Measurements from ENCODE around the gene CYP3A4.
"Not testable (repeated sequence)": the region's sequence is repeated elsewhere in the genome, so short reads cannot be mapped to it uniquely, and the experiment has no call there.

The CYP3A4 gene

GRCh38 chr7:99791667-99792369 lies 7.8 kb upstream of the CYP3A4 start:
- Histone ChIP-seq H3K27me3 (ENCODE audit: insufficient read depth, insufficient read length) (no peaks in the 10 kb centered on the region), H3K9ac (ENCODE audit: insufficient read length, low read depth) (no peak overlapping the region), H3K36me3 (ENCODE audit: insufficient read depth, insufficient read length, low read length) (no peaks in the 10 kb centered on the region), H3K4me3 (ENCODE audit: insufficient read length, low read depth) (no peak overlapping the region), H3K9me3 (ENCODE audit: insufficient read depth, low read length) (no peaks in the 10 kb centered on the region), H3K4me1 (ENCODE audit: insufficient read depth, insufficient read length) (no peaks in the 10 kb centered on the region)
- DNase-seq (ENCODE audit: low read depth, low spot score): no peak
- TF ChIP-seq SUZ12 (IDR thresholded peaks at IDR 0.05; ENCODE audit: extremely low read depth, insufficient read depth, insufficient read length) (no peak), YY1 (IDR thresholded peaks at IDR 0.05; ENCODE audit: insufficient read depth, insufficient read length) (no peak), ZNF274 (IDR thresholded peaks at IDR 0.05; ENCODE audit: low read depth, low read length) (no peak)

GRCh38 chr7:99791021-99791420 lies 7.0 kb upstream of the CYP3A4 start:
- H3K4me3 ChIP-seq (ENCODE audit: insufficient read length, low read depth): no peak overlapping the region
- H3K9me3 ChIP-seq (ENCODE audit: insufficient read depth, low read length): no peaks in the 10 kb centered on the region
- no peak for DNase-seq (ENCODE audit: low read depth, low spot score)
- TF ChIP-seq ZNF274 (IDR thresholded peaks at IDR 0.05; ENCODE audit: low read depth, low read length) (no peak), SUZ12 (IDR thresholded peaks at IDR 0.05; ENCODE audit: extremely low read depth, insufficient read depth, insufficient read length) (no peak), YY1 (IDR thresholded peaks at IDR 0.05; ENCODE audit: insufficient read depth, insufficient read length) (no peak)
- no peaks in the 10 kb centered on the region for H3K4me1 ChIP-seq (ENCODE audit: insufficient read depth, insufficient read length)
- H3K9ac ChIP-seq (ENCODE audit: insufficient read length, low read depth): no peak overlapping the region
- H3K27me3 ChIP-seq (ENCODE audit: insufficient read depth, insufficient read length): no peaks in the 10 kb centered on the region
- no peaks in the 10 kb centered on the region for H3K36me3 ChIP-seq (ENCODE audit: insufficient read depth, insufficient read length, low read length)

GRCh38 chr7:99790407-99790806 lies 6.4 kb upstream of the CYP3A4 start:
- H3K9me3 ChIP-seq (ENCODE audit: insufficient read depth, low read length): no peaks in the 10 kb centered on the region
- TF ChIP-seq ZNF274 (IDR thresholded peaks at IDR 0.05; ENCODE audit: low read depth, low read length) (no peak), SUZ12 (IDR thresholded peaks at IDR 0.05; ENCODE audit: extremely low read depth, insufficient read depth, insufficient read length) (no peak), YY1 (IDR thresholded peaks at IDR 0.05; ENCODE audit: insufficient read depth, insufficient read length) (no peak)
- H3K27me3 ChIP-seq (ENCODE audit: insufficient read depth, insufficient read length): no peaks in the 10 kb centered on the region
- DNase-seq (ENCODE audit: low read depth, low spot score): no peak
- no peaks in the 10 kb centered on the region for H3K4me1 ChIP-seq (ENCODE audit: insufficient read depth, insufficient read length)
- H3K36me3 ChIP-seq (ENCODE audit: insufficient read depth, insufficient read length, low read length): no peaks in the 10 kb centered on the region
- no peak overlapping the region for H3K9ac ChIP-seq (ENCODE audit: insufficient read length, low read depth)
- H3K4me3 ChIP-seq (ENCODE audit: insufficient read length, low read depth): no peak overlapping the region

GRCh38 chr7:99789441-99790070 lies 5.6 kb upstream of the CYP3A4 start:
- no peaks in the 10 kb centered on the region for H3K27me3 ChIP-seq (ENCODE audit: insufficient read depth, insufficient read length)
- H3K9me3 ChIP-seq (ENCODE audit: insufficient read depth, low read length): no peaks in the 10 kb centered on the region
- no peaks in the 10 kb centered on the region for H3K36me3 ChIP-seq (ENCODE audit: insufficient read depth, insufficient read length, low read length)
- no peak overlapping the region for H3K9ac ChIP-seq (ENCODE audit: insufficient read length, low read depth)
- no peak for DNase-seq (ENCODE audit: low read depth, low spot score)
- no peak for TF ChIP-seq SUZ12 (IDR thresholded peaks at IDR 0.05; ENCODE audit: extremely low read depth, insufficient read depth, insufficient read length)
- no peak for TF ChIP-seq ZNF274 (IDR thresholded peaks at IDR 0.05; ENCODE audit: low read depth, low read length)
- no peak for TF ChIP-seq YY1 (IDR thresholded peaks at IDR 0.05; ENCODE audit: insufficient read depth, insufficient read length)
- no peak overlapping the region for H3K4me3 ChIP-seq (ENCODE audit: insufficient read length, low read depth)
- no peaks in the 10 kb centered on the region for H3K4me1 ChIP-seq (ENCODE audit: insufficient read depth, insufficient read length)

GRCh38 chr7:99788554-99788953 lies 4.6 kb upstream of the CYP3A4 start:
- Histone ChIP-seq H3K9ac (ENCODE audit: insufficient read length, low read depth) (no peak overlapping the region), H3K4me1 (ENCODE audit: insufficient read depth, insufficient read length) (no peaks in the 10 kb centered on the region), H3K4me3 (ENCODE audit: insufficient read length, low read depth) (no peak overlapping the region), H3K9me3 (ENCODE audit: insufficient read depth, low read length) (no peaks in the 10 kb centered on the region), H3K36me3 (ENCODE audit: insufficient read depth, insufficient read length, low read length) (no peaks in the 10 kb centered on the region), H3K27me3 (ENCODE audit: insufficient read depth, insufficient read length) (no peaks in the 10 kb centered on the region)
- no peak for DNase-seq (ENCODE audit: low read depth, low spot score)
- TF ChIP-seq ZNF274 (IDR thresholded peaks at IDR 0.05; ENCODE audit: low read depth, low read length) (no peak), YY1 (IDR thresholded peaks at IDR 0.05; ENCODE audit: insufficient read depth, insufficient read length) (no peak), SUZ12 (IDR thresholded peaks at IDR 0.05; ENCODE audit: extremely low read depth, insufficient read depth, insufficient read length) (no peak)

GRCh38 chr7:99786726-99787335 lies 2.8 kb upstream of the CYP3A4 start:
- H3K9me3 ChIP-seq (ENCODE audit: insufficient read depth, low read length): no peaks in the 10 kb centered on the region
- H3K4me3 ChIP-seq (ENCODE audit: insufficient read length, low read depth): no peak overlapping the region
- no peaks in the 10 kb centered on the region for H3K4me1 ChIP-seq (ENCODE audit: insufficient read depth, insufficient read length)
- no peaks in the 10 kb centered on the region for H3K27me3 ChIP-seq (ENCODE audit: insufficient read depth, insufficient read length)
- no peak for TF ChIP-seq SUZ12 (IDR thresholded peaks at IDR 0.05; ENCODE audit: extremely low read depth, insufficient read depth, insufficient read length)
- TF ChIP-seq ZNF274 (IDR thresholded peaks at IDR 0.05; ENCODE audit: low read depth, low read length): no peak
- TF ChIP-seq YY1 (IDR thresholded peaks at IDR 0.05; ENCODE audit: insufficient read depth, insufficient read length): no peak
- H3K36me3 ChIP-seq (ENCODE audit: insufficient read depth, insufficient read length, low read length): no peaks in the 10 kb centered on the region
- H3K9ac ChIP-seq (ENCODE audit: insufficient read length, low read depth): no peak overlapping the region
- no peak for DNase-seq (ENCODE audit: low read depth, low spot score)

- not testable (repeated sequence) for H3K9ac ChIP-seq (ENCODE audit: insufficient read length, low read depth); H3K27me3 ChIP-seq (ENCODE audit: insufficient read depth, insufficient read length); H3K9me3 ChIP-seq (ENCODE audit: insufficient read depth, low read length); H3K4me3 ChIP-seq (ENCODE audit: insufficient read length, low read depth); DNase-seq (ENCODE audit: low read depth, low spot score); H3K36me3 ChIP-seq (ENCODE audit: insufficient read depth, insufficient read length, low read length); H3K4me1 ChIP-seq (ENCODE audit: insufficient read depth, insufficient read length)
Measured at GRCh38 chr7:99785654-99786053, 1.7 kb upstream of the CYP3A4 start.

All from NT2/D1 (cell line).